Posterior cingulate gyrus (tissue), 11 donors: Measurements from ENCODE around the gene PIGZ.

Source experiments
- DNase-seq, 10 donors: peaks; one replicate each; pipeline versions ENCODE4 v3.0.0 to v3.0.0-alpha.2; 2020 to 2021; ENCODE audit warnings: mixed read lengths in 3 of 10
- intact Hi-C: fragments of 100-400 bp; cut with DNase I; formaldehyde crosslinking; loops from one replicate; pipeline ENCODE4 v1.15.1; 2023

PIGZ gene

GRCh38 chr3:196968233-196969133 lies at the start of gene PIGZ:
PIGZ (minus strand) TSS chr3:196968833; CDS start chr3:196952031, 16,802 bp downstream.
- intact Hi-C loops, result loop anchor here (10.0 kb wide), 1 partner anchor 134 kb away; no protein-coding TSS in a partner anchor
- DNase-seq, result peak in 5 of 10 donors; percentile 21 to 90 (median 55)

GRCh38 chr3:197017003-197017402 lies 48.4 kb upstream of the PIGZ start:
- peak in 3 of 10 donors; percentile 57 to 79 (median 67) for DNase-seq
- intact Hi-C loops, result no loop called here

- intact Hi-C loops, result no loop called here
- peak in 3 of 10 donors; percentile 55 to 67 (median 57) for DNase-seq
These were observed 47.4 kb upstream of the PIGZ start for GRCh38 chr3:197015790-197016736.

GRCh38 chr3:197014942-197015575 lies 46.4 kb upstream of the PIGZ start:
- peak in 3 of 10 donors; percentile 60 to 77 (median 76) for DNase-seq

GRCh38 chr3:197014024-197014423 lies 45.4 kb upstream of the PIGZ start:
- intact Hi-C loops, result no loop called here

More at GRCh38 chr3:197014942-197015575, 46.4 kb upstream of the PIGZ start:
- intact Hi-C loops, result no loop called here

GRCh38 chr3:197012540-197012883 lies 43.9 kb upstream of the PIGZ start:
- intact Hi-C loops, result no loop called here
- DNase-seq, result peak in 1 of 10 donors; percentile 66

More at GRCh38 chr3:197014024-197014423, 45.4 kb upstream of the PIGZ start:
- DNase-seq, result peak in 2 of 10 donors; percentile 17 to 23

- peak in 3 of 10 donors; percentile 58 to 69 (median 65) for DNase-seq
- intact Hi-C loops, result no loop called here
These were observed 43.3 kb upstream of the PIGZ start for GRCh38 chr3:197011780-197012539.

- DNase-seq, result peak in 3 of 10 donors; percentile 62 to 72 (median 72)
- intact Hi-C loops, result no loop called here
These were observed 42.1 kb upstream of the PIGZ start for GRCh38 chr3:197010556-197011351.

- DNase-seq, result peak in 2 of 10 donors; percentile 54 to 65
- intact Hi-C loops, result no loop called here
These were observed 40.9 kb upstream of the PIGZ start for GRCh38 chr3:197009532-197010019.

GRCh38 chr3:197008436-197009209 lies 40.0 kb upstream of the PIGZ start:
- peak in 3 of 10 donors; percentile 41 to 76 (median 63) for DNase-seq
- intact Hi-C loops, result no loop called here

GRCh38 chr3:197007953-197008352 lies 39.3 kb upstream of the PIGZ start:
- peak in 3 of 10 donors; percentile 31 to 56 (median 44) for DNase-seq
- intact Hi-C loops, result no loop called here

- DNase-seq, result peak in 3 of 10 donors; percentile 45 to 57 (median 51)
- intact Hi-C loops, result no loop called here
These were observed 38.8 kb upstream of the PIGZ start for GRCh38 chr3:197007296-197007940.

GRCh38 chr3:197006860-197007259 lies 38.2 kb upstream of the PIGZ start:
- intact Hi-C loops, result no loop called here
- DNase-seq, result peak in 2 of 10 donors; percentile 6 to 16

- peak in 4 of 10 donors; percentile 5 to 83 (median 61) for DNase-seq
- intact Hi-C loops, result no loop called here
These were observed 37.8 kb upstream of the PIGZ start for GRCh38 chr3:197006446-197006845.

- intact Hi-C loops, result loop anchor here (2.0 kb wide), 1 partner anchor 183 kb away; no protein-coding TSS in a partner anchor
- peak in 6 of 10 donors; percentile 30 to 86 (median 70) for DNase-seq
These were observed 35.1 kb upstream of the PIGZ start for GRCh38 chr3:197003461-197004385.
